IMR-90 (cell line): ENCODE measurements around the gene CLEC4M. TPM values are rescaled to one million over a fixed set of nuclear protein-coding genes. Genes with fewer than 3 reads are reported as not detected.
"Not testable (repeated sequence)": the region's sequence is repeated elsewhere in the genome, so short reads cannot be mapped to it uniquely, and the experiment has no call there.

Experiments
- ATAC-seq: fragments of 200-7000 bp; cut with Tn5 transposase; 2 replicates; pipeline ENCODE4 v1.9.1; 2020; ENCODE audit warnings: low read depth, mild to moderate bottlenecking, moderate library complexity
- BruUV-seq: library from RNA; stranded (reverse); fragments of 400-500 nt; replicated peaks from 2 replicates; lab custom pipeline; 2021; lab: Mats Ljungman, UMichigan
- CTCF ChIA-PET: fragments of 300-600 bp; formaldehyde crosslinking; extraction: SDS; loops from one replicate; lab custom pipeline; 2021; ENCODE audit warnings: antibody characterized with exemption; lab: Yijun Ruan, JAX
- POLR2A ChIA-PET: fragments of 300-600 bp; sonication (Branson Sonifier 250); formaldehyde crosslinking; loops from one replicate; lab custom pipeline; 2022; ENCODE audit warnings: antibody characterized with exemption; ENCODE audit not compliant: unreplicated experiment; lab: Charles Lee
- DNase-seq: peaks from one replicate; pipeline ENCODE4 v3.0.0; 2013
- H2AFZ ChIP-seq: replicated peaks from 2 replicates; pipeline ENCODE3; 2013; ENCODE audit warnings: low read length, mild to moderate bottlenecking; ENCODE audit not compliant: poor library complexity
- H2AK5ac ChIP-seq: 2 replicates; pipeline ENCODE4 v1.6.1; 2013; ENCODE audit warnings: low read depth, low read length, inconsistent platforms
- H2AK9ac ChIP-seq: replicated peaks from 2 replicates; pipeline ENCODE3; 2013; ENCODE audit warnings: mild to moderate bottlenecking, low read depth, low read length, moderate library complexity; ENCODE audit not compliant: poor library complexity
- H2BK120ac ChIP-seq: 2 replicates; pipeline ENCODE4 v1.6.1; 2013; ENCODE audit warnings: low read depth, low read length, inconsistent platforms
- H2BK15ac ChIP-seq: 3 replicates; pipeline ENCODE4 v1.6.1; 2013; ENCODE audit warnings: low read depth, low read length, inconsistent platforms
- H2BK20ac ChIP-seq: 2 replicates; pipeline ENCODE4 v1.6.1; 2013; ENCODE audit warnings: low read depth, mild to moderate bottlenecking, inconsistent platforms, low read length, moderate library complexity
- H2BK5ac ChIP-seq: 2 replicates; pipeline ENCODE4 v1.6.1; 2013; ENCODE audit warnings: mild to moderate bottlenecking, low read depth, low read length, inconsistent platforms; ENCODE audit not compliant: poor library complexity, severe bottlenecking
- H3K14ac ChIP-seq: replicated peaks from 2 replicates; pipeline ENCODE4 v1.6.1; 2013; ENCODE audit warnings: low read depth, low read length, inconsistent platforms
- H3K18ac ChIP-seq: 2 replicates; pipeline ENCODE4 v1.6.1; 2013; ENCODE audit warnings: low read depth, low read length, control low read depth
- H3K23ac ChIP-seq: 2 replicates; pipeline ENCODE4 v1.6.1; 2013; ENCODE audit warnings: low read depth, low read length, inconsistent platforms
- H3K27ac ChIP-seq: 2 replicates; pipeline ENCODE4 v1.5.1; 2013; ENCODE audit warnings: mild to moderate bottlenecking, control low read depth, low read length; ENCODE audit not compliant: insufficient read depth
- H3K27me3 ChIP-seq: 2 replicates; pipeline ENCODE4 v1.6.1; 2013; ENCODE audit warnings: low read length; ENCODE audit not compliant: control insufficient read depth, insufficient read depth
- H3K36me3 ChIP-seq: 2 replicates; pipeline ENCODE4 v1.6.1; 2013; ENCODE audit warnings: low read length, mixed read lengths; ENCODE audit not compliant: control insufficient read depth, insufficient read depth
- H3K4ac ChIP-seq: 2 replicates; pipeline ENCODE4 v1.6.1; 2013; ENCODE audit warnings: low read depth, low read length, inconsistent platforms
- H3K4me1 ChIP-seq: 2 replicates; pipeline ENCODE4 v1.6.1; 2013; ENCODE audit warnings: low read length, mixed read lengths; ENCODE audit not compliant: control insufficient read depth, insufficient read depth
- H3K4me2 ChIP-seq: 2 replicates; pipeline ENCODE4 v1.6.1; 2013; ENCODE audit warnings: low read depth, mild to moderate bottlenecking, control low read depth, low read length, moderate library complexity
- H3K4me3 ChIP-seq: 2 replicates; pipeline ENCODE4 v1.5.1; 2013; ENCODE audit warnings: low read depth, mild to moderate bottlenecking, control low read depth, low read length, moderate library complexity; ENCODE audit not compliant: insufficient read depth
- H3K56ac ChIP-seq: 2 replicates; pipeline ENCODE4 v1.6.1; 2013; ENCODE audit warnings: low read length, inconsistent platforms; ENCODE audit not compliant: insufficient read depth; ENCODE audit errors: extremely low read depth
- H3K79me1 ChIP-seq, 2 experiments: 2 replicates each; pipeline ENCODE4 v1.6.1; 2013; ENCODE audit warnings: low read length in 2 of 2, inconsistent platforms in 1 of 2, low read depth in 1 of 2
- H3K9ac ChIP-seq: 2 replicates; pipeline ENCODE4 v1.6.1; 2013; ENCODE audit warnings: low read depth, low read length, control low read depth
- H3K9me1 ChIP-seq: 2 replicates; pipeline ENCODE4 v1.6.1; 2013; ENCODE audit warnings: low read length, inconsistent platforms; ENCODE audit not compliant: insufficient read depth
- H3K9me3 ChIP-seq: 2 replicates; pipeline ENCODE4 v1.6.1; 2013; ENCODE audit warnings: low read length; ENCODE audit not compliant: control insufficient read depth, insufficient read depth
- H4K20me1 ChIP-seq: 2 replicates; pipeline ENCODE4 v1.6.1; 2013; ENCODE audit warnings: low read length, inconsistent platforms; ENCODE audit not compliant: insufficient read depth
- H4K5ac ChIP-seq: 2 replicates; pipeline ENCODE4 v1.6.1; 2013; ENCODE audit warnings: mild to moderate bottlenecking, low read depth, low read length, control low read depth
- H4K8ac ChIP-seq, 2 experiments: 2 replicates each; pipeline ENCODE4 v1.6.1; 2013; ENCODE audit warnings: low read depth in 2 of 2, low read length in 2 of 2, control low read depth in 1 of 2, inconsistent platforms in 1 of 2
- H4K91ac ChIP-seq: 2 replicates; pipeline ENCODE4 v1.6.1; 2013; ENCODE audit warnings: low read depth, low read length, inconsistent platforms; ENCODE audit not compliant: insufficient read depth
- BHLHE40 ChIP-seq: fragments of 150-350 bp; IDR thresholded peaks from 2 replicates; pipeline ENCODE4 v1.6.1; 2016; ENCODE audit warnings: mild to moderate bottlenecking, low read depth, low read length
- MXI1 ChIP-seq: IDR thresholded peaks from 2 replicates; pipeline ENCODE4 v1.6.1; 2012; ENCODE audit warnings: low read depth, mild to moderate bottlenecking, low read length, moderate library complexity, borderline replicate concordance
- NFE2L2 ChIP-seq: fragments of 150-350 bp; IDR thresholded peaks from 2 replicates; pipeline ENCODE4 v1.6.1; 2016; ENCODE audit warnings: low read depth, mild to moderate bottlenecking, low read length
- POLR2A ChIP-seq: IDR thresholded peaks from 2 replicates; pipeline ENCODE4 v1.6.1; 2012; ENCODE audit warnings: mild to moderate bottlenecking, low read depth, low read length
- WGBS, 2 experiments: methylation state at CpG; one replicate each; pipeline versions ENCODE4 v1.1.5 to v1.1.7; 2013; ENCODE audit warnings: missing lambda C conversion rate in 2 of 2; ENCODE audit not compliant: insufficient read length in 1 of 2; ENCODE audit errors: extremely low coverage in 2 of 2; 5-methylcytosine and 5-hydroxymethylcytosine counted together
- dilution Hi-C: fragments of 300-500 bp; cut with HindIII; formaldehyde crosslinking; loops from one replicate; pipeline ENCODE4 v1.14.3; 2018; ENCODE audit warnings: low sequenced_read_pairs; ENCODE audit not compliant: unreplicated experiment
- in situ Hi-C: fragments of 300-500 bp; cut with MboI; formaldehyde crosslinking; loops from 3 replicates; pipeline ENCODE4 v1.14.3; 2019; ENCODE audit warnings: low sequenced_read_pairs, inconsistent platforms, mixed read lengths
- intact Hi-C: fragments of 100-400 bp; cut with micrococcal nuclease; formaldehyde crosslinking; loops from 2 replicates; pipeline ENCODE4 v1.10.0; 2022
- polyA plus RNA-seq, 3 experiments: library from polyadenylated mRNA; depleted of rRNA; stranded (reverse); fragments of >200 nt; gene quantifications; 2 replicates each; pipeline ENCODE4 v1.2.3, GENCODE V29; 2012; ENCODE audit warnings: low replicate concordance in 1 of 3
- total RNA-seq: library from RNA; depleted of rRNA; stranded (reverse); fragments of >200 nt; gene quantifications from 2 replicates; pipeline ENCODE4 v1.2.3, GENCODE V29; 2012
- TF ChIP-seq, protein P1 (sequence below): fragments of 150-350 bp; IDR thresholded peaks from 2 replicates; pipeline ENCODE4 v1.6.1; 2017; ENCODE audit warnings: mild to moderate bottlenecking, antibody characterized with exemption, low read length, low read depth

Gene CLEC4M
- total and polyA plus RNA-seq, 2 of the 4 experiments (the other 2 are of a cell fraction) = not detected

DNA sequence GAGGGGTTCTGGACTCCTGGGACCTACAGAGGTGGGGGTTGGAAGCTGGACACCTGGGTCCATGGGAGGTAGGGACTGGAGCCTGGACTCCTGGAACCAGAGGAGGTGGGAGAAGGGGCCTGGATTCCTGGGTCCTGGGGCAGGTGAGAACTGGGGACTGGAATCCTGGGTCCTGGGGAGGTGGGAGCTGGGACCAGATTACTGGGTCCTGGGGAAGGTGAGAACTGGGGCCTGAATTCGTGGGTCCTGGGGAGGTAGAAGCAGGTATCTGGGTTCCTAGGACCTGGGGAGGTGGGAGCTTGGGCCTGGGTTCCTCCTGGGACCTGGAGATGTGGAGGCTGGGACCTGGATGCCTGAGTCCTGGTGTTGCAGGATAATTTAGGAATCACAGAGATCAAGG is 653 bp downstream of the CLEC4M start:
- H3K23ac ChIP-seq = no peak overlapping the region
- H2AFZ ChIP-seq = no peak overlapping the region
- no TSS peak for BruUV-seq
- H3K4me3 ChIP-seq = no peak overlapping the region
- H3K4me2 ChIP-seq = no peak overlapping the region
- no peak overlapping the region for H2BK5ac ChIP-seq
- H3K79me1 ChIP-seq = no peaks in the 10 kb centered on the region
- H3K4me1 ChIP-seq = no peaks in the 10 kb centered on the region
- in situ Hi-C loops (no loop called here), intact Hi-C loops (no loop called here), dilution Hi-C loops (no loop called here)
- H3K18ac ChIP-seq = no peak overlapping the region
- H4K8ac ChIP-seq = no peak overlapping the region
- no peak overlapping the region for H3K56ac ChIP-seq
- ChIA-PET POLR2A (no interaction called here), CTCF (no interaction called here)
- 0 out of 2 replicates have a peak, but pooled peaks cover 2% of the 10 kb centered on the region for H3K9me3 ChIP-seq
- no peak overlapping the region for H2BK120ac ChIP-seq
- no peak overlapping the region for H3K27ac ChIP-seq
- H3K36me3 ChIP-seq = no peaks in the 10 kb centered on the region
- H4K91ac ChIP-seq = no peak overlapping the region
- H3K4ac ChIP-seq = no peak overlapping the region
- H2AK5ac ChIP-seq = no peak overlapping the region
- WGBS, 2 experiments = no CpG with 5 or more reads among the region's 1 CpG
- no peaks in the 10 kb centered on the region for H3K9me1 ChIP-seq
- H3K14ac ChIP-seq = no peak overlapping the region
- ATAC-seq = no peak
- no peak overlapping the region for H2BK15ac ChIP-seq
- H4K20me1 ChIP-seq = no peaks in the 10 kb centered on the region
- H2AK9ac ChIP-seq = no peak overlapping the region
- H3K9ac ChIP-seq = no peak overlapping the region
- H3K27me3 ChIP-seq = peaks cover 6% of the 10 kb centered on the region; the same call in 1 of the 2 replicates
- no peak overlapping the region for H2BK20ac ChIP-seq
- DNase-seq = no peak
- TF ChIP-seq, protein P1, sequence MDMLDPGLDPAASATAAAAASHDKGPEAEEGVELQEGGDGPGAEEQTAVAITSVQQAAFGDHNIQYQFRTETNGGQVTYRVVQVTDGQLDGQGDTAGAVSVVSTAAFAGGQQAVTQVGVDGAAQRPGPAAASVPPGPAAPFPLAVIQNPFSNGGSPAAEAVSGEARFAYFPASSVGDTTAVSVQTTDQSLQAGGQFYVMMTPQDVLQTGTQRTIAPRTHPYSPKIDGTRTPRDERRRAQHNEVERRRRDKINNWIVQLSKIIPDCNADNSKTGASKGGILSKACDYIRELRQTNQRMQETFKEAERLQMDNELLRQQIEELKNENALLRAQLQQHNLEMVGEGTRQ = no peak
- TF ChIP-seq BHLHE40 (no peak), NFE2L2 (no peak), MXI1 (no peak), POLR2A (no peak)
- no peak overlapping the region for H4K5ac ChIP-seq

DNA sequence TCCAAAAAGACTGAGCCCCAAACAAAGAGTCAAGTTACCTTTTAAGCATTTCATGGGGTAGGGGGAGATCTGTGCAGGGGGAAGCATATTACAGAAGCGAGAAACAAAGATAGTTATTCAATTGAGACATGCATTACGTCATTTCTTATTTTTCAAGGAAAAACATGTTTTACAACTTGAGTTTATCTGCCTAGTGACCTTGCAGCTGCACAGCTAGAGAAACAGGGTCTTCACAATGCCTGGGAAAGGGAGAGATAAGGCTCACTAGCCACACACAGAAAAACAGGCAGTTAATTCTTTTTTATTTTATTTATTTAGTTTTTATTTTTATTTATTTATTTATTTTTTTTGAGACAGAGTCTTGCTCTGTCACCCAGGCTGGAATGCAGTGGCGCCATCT is 1.1 kb downstream of the CLEC4M start:
- H3K4me1 ChIP-seq, H2AK9ac ChIP-seq, intact Hi-C loops, BruUV-seq, ATAC-seq, H4K8ac ChIP-seq, H3K79me1 ChIP-seq, dilution Hi-C loops, H4K91ac ChIP-seq, H3K23ac ChIP-seq, H2BK20ac ChIP-seq, H3K56ac ChIP-seq, H3K9ac ChIP-seq, POLR2A ChIA-PET, H4K20me1 ChIP-seq, H3K27ac ChIP-seq, H2BK5ac ChIP-seq, H3K9me3 ChIP-seq, H3K9me1 ChIP-seq, H3K36me3 ChIP-seq, H2AFZ ChIP-seq, CTCF ChIA-PET, H3K18ac ChIP-seq, H2AK5ac ChIP-seq, H3K14ac ChIP-seq, H3K27me3 ChIP-seq, DNase-seq, H2BK15ac ChIP-seq, H3K4me2 ChIP-seq, H2BK120ac ChIP-seq, H4K5ac ChIP-seq, in situ Hi-C loops, H3K4ac ChIP-seq, H3K4me3 ChIP-seq: not testable (repeated sequence)
- WGBS, 2 experiments = no CpG with 5 or more reads among the region's 3 CpGs
